ENCODE results near the gene CYP24A1. TPM values are rescaled to one million over a fixed set of nuclear protein-coding genes. Genes with fewer than 3 reads are reported as not detected.

CYP24A1 gene
- total and polyA plus RNA-seq, 2 donors (not counting 1 experiment from before 2014, with no cell fraction given) = not detected

- Histone ChIP-seq H3K4me3 (ENCODE audit: control extremely low read depth in 1 of 5, extremely low read depth in 1 of 5, insufficient read depth in 1 of 5, low read depth in 2 of 5, low read length in 4 of 5) (no peak overlapping the region), H3K27ac (ENCODE audit: low read length in 2 of 2) (no peak overlapping the region), H3K4me2 (replicated peaks; ENCODE audit: low read depth, low read length, poor library complexity, severe bottlenecking) (no peak overlapping the region), H3K36me3 (replicated peaks in 1 of 2; ENCODE audit: control extremely low read depth in 1 of 2, control insufficient read depth in 1 of 2, extremely low read depth in 1 of 2, insufficient read depth in 2 of 2, low read length in 1 of 2) (no peaks in the 10 kb centered on the region), H3K9ac (ENCODE audit: low read length) (no peak overlapping the region), H3K9me3 (ENCODE audit: control extremely low read depth in 1 of 3, control insufficient read depth in 2 of 3, insufficient read depth in 1 of 3, low read length in 2 of 3) (peaks cover 2 to 3% (median 2%) of the 10 kb centered on the region in 3 donors), H4K20me1 (ENCODE audit: control insufficient read depth, insufficient read depth, low read length, poor library complexity, severe bottlenecking) (no peaks in the 10 kb centered on the region), H3K79me2 (ENCODE audit: control insufficient read depth, insufficient read depth, low read length) (no peaks in the 10 kb centered on the region), H3K4me1 (ENCODE audit: control insufficient read depth in 2 of 2, insufficient read depth in 2 of 2, low read length in 2 of 2) (no peaks in the 10 kb centered on the region), H3K27me3 (replicated peaks in 1 of 4; ENCODE audit: control extremely low read depth in 1 of 4, control insufficient read depth in 3 of 4, insufficient read depth in 4 of 4, low read length in 3 of 4) (peaks cover 0 to 12% (median 3%) of the 10 kb centered on the region in 4 experiments), H2AFZ (ENCODE audit: insufficient read depth, low read depth, low read length, poor library complexity, severe bottlenecking) (no peak overlapping the region)
- peaks cover 2% of the 10 kb centered on the region for H3K4me1 Mint-ChIP-seq
- no peak for ATAC-seq (ENCODE audit: low read depth)
- H3K9me3 Mint-ChIP-seq (ENCODE audit: insufficient read depth) = no peaks in the 10 kb centered on the region
- H3K27ac Mint-ChIP-seq = no peak overlapping the region
- no peak for TF ChIP-seq CTCF (IDR thresholded peaks at IDR 0.05)
- no peak for TF ChIP-seq EZH2 (IDR thresholded peaks at IDR 0.05; ENCODE audit: borderline replicate concordance, insufficient read depth, low read depth, low read length, poor library complexity, severe bottlenecking)
- no peak overlapping the region for H3K4me3 Mint-ChIP-seq
- H3K27me3 Mint-ChIP-seq = peaks cover 13% of the 10 kb centered on the region
- POLR2A ChIA-PET = no interaction called here
- DNase-seq = no peak
- CTCF ChIA-PET = no interaction called here
- 100% methylated on average over 2 of the region's 2 CpGs for WGBS (ENCODE audit: insufficient coverage)
- intact Hi-C loops (cut with micrococcal nuclease) = no loop called here
These were observed 39.2 kb downstream of the CYP24A1 start for GRCh38 chr20:54134445-54135220.

Measured in B cell (primary cell).